ENCODE data around the gene TMOD3.
A peak's percentile ranks its signal among the peaks of the same experiment; 100 is the strongest.

TMOD3 gene

DNA sequence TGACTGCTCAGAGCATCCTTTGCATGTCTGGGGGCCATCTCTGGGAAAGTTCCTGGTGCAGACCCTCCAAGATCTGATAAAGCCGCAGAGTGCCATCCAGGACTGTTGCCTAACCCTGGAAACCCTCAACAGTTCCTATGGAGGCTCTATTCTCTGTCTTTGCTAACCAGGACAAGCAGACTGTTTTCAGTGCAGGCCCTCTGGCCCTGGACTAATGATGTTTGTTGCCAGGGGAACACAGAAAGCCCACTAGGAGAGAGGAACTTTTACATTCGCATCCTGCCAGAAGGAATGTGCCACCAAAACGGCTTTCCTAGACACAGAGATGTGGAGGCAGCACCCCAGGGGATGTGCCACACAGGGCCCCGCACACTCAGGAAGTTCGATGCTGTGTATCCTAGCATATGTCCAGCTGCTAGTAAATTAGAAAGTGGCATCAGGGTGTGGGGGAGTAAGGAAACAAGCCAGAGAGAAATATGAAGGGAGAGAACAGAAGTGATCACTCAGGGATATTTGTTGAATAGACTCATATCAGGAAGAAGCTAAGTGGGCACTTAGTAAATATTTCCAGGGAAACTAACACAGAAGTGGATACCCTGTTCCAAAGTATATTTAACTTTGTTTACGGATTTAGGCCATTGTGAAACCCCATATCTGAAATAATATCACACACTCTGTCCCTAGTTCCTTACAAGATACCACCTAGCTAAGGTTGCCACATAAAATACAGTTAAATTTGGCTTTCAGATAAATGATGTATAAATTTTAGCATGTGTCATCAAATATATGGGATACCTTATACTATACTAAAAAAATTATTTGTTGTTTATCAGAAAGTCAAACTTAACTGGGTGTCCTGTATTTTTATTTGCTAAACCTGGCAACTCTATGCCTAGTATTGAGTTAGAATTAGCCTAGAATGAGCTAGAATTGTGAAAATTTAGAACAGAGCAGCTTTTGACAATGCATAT is 29.9 kb upstream of the TMOD3 start:
- Histone ChIP-seq H3K4me2 (ENCODE audit: low read length) (no peak overlapping the region), H3K27me3 (ENCODE audit: control insufficient read depth, low read length) (no peaks in the 10 kb centered on the region)
- TF ChIP-seq EZH2phosphoT487 (IDR thresholded peaks at IDR 0.05; ENCODE audit: borderline replicate concordance, low read length): no peak
- TF ChIP-seq, protein P1, sequence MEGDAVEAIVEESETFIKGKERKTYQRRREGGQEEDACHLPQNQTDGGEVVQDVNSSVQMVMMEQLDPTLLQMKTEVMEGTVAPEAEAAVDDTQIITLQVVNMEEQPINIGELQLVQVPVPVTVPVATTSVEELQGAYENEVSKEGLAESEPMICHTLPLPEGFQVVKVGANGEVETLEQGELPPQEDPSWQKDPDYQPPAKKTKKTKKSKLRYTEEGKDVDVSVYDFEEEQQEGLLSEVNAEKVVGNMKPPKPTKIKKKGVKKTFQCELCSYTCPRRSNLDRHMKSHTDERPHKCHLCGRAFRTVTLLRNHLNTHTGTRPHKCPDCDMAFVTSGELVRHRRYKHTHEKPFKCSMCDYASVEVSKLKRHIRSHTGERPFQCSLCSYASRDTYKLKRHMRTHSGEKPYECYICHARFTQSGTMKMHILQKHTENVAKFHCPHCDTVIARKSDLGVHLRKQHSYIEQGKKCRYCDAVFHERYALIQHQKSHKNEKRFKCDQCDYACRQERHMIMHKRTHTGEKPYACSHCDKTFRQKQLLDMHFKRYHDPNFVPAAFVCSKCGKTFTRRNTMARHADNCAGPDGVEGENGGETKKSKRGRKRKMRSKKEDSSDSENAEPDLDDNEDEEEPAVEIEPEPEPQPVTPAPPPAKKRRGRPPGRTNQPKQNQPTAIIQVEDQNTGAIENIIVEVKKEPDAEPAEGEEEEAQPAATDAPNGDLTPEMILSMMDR (IDR thresholded peaks at IDR 0.05; ENCODE audit: low read depth, low read length, poor library complexity, severe bottlenecking): no peak

DNA sequence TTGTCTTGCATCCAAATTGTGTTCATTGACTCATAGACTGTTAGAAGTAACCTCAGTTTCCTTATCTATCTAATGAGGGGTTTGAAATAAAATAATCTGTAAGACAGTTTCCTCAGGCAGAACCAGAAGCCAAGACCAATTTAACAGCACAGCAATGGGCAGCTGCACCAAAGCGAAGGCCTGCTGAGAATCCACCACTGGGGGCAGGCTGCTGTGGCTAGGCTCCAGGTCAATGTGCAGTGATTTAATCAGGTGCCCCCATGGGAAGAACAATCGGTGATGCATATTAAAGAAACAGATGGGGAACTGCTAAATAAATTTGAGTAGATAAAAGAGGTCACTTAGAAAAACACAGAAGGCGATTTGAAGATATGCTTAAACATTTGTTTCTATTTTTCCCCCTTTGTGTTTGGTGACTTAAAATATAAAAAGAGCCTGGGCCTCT is 28.0 kb upstream of the TMOD3 start:
- Histone ChIP-seq H3K79me2 (ENCODE audit: control insufficient read depth, low read length) (no peaks in the 10 kb centered on the region), H3K9me2 (replicated peaks; ENCODE audit: control insufficient read depth, low read length) (no peaks in the 10 kb centered on the region), H3K9me3 (ENCODE audit: control insufficient read depth, insufficient read depth, low read length) (no peaks in the 10 kb centered on the region), H3K36me3 (ENCODE audit: control insufficient read depth, low read length) (no peaks in the 10 kb centered on the region), H3F3A (ENCODE audit: control insufficient read depth, insufficient read depth) (no peaks in the 10 kb centered on the region), H4K20me1 (ENCODE audit: control insufficient read depth, insufficient read depth, low read depth, low read length) (no peaks in the 10 kb centered on the region), H3K27ac (ENCODE audit: low read depth, low read length) (no peak overlapping the region), H3K27me3 (ENCODE audit: control insufficient read depth, low read length) (no peaks in the 10 kb centered on the region), H3K4me3 (ENCODE audit: low read length) (no peak overlapping the region), H3K4me1 (ENCODE audit: control insufficient read depth, low read length) (peaks cover 10% of the 10 kb centered on the region), H3K4me2 (ENCODE audit: low read length) (0 out of 2 replicates have a peak overlapping the region, but pooled peaks have one; percentile 20)
- TF ChIP-seq EZH2phosphoT487 (IDR thresholded peaks at IDR 0.05; ENCODE audit: borderline replicate concordance, low read length): no peak
- TF ChIP-seq, protein P1 (IDR thresholded peaks at IDR 0.05; ENCODE audit: low read depth, low read length, poor library complexity, severe bottlenecking): peak; percentile 79

More for the DNA sequence above, 29.9 kb upstream of the TMOD3 start:
- Histone ChIP-seq H3K36me3 (ENCODE audit: control insufficient read depth, low read length) (no peaks in the 10 kb centered on the region), H4K20me1 (ENCODE audit: control insufficient read depth, insufficient read depth, low read depth, low read length) (no peaks in the 10 kb centered on the region), H3K27ac (ENCODE audit: low read depth, low read length) (no peak overlapping the region), H3K4me1 (ENCODE audit: control insufficient read depth, low read length) (peaks cover 10% of the 10 kb centered on the region), H3F3A (ENCODE audit: control insufficient read depth, insufficient read depth) (no peaks in the 10 kb centered on the region), H3K9me2 (replicated peaks; ENCODE audit: control insufficient read depth, low read length) (no peaks in the 10 kb centered on the region), H3K79me2 (ENCODE audit: control insufficient read depth, low read length) (no peaks in the 10 kb centered on the region), H3K4me3 (ENCODE audit: low read length) (no peak overlapping the region), H3K9me3 (ENCODE audit: control insufficient read depth, insufficient read depth, low read length) (no peaks in the 10 kb centered on the region)

DNA sequence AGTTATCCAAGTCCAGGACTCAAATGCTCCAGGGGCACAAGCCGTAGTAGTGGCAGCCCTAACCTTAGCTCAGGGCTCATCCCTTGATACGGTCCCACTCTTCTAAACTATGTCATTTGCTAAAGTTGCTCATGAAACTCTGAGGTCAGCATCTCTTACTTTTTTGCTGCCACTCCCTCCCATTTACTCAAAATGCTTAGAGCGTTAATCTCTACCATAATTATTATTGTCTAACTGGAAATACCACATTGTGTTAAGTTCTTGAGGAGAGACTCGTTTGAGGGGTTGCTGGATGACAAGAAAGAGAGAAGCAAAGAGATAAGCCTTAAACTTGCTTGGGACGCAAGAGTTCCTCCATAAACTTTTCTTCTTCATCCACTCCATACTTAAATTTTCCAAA is 26.9 kb upstream of the TMOD3 start:
- Histone ChIP-seq H3K9me3 (ENCODE audit: control insufficient read depth, insufficient read depth, low read length) (no peaks in the 10 kb centered on the region), H4K20me1 (ENCODE audit: control insufficient read depth, insufficient read depth, low read depth, low read length) (no peaks in the 10 kb centered on the region), H3K4me2 (ENCODE audit: low read length) (no peak overlapping the region), H3K27me3 (ENCODE audit: control insufficient read depth, low read length) (no peaks in the 10 kb centered on the region), H3K4me3 (ENCODE audit: low read length) (no peak overlapping the region), H3F3A (ENCODE audit: control insufficient read depth, insufficient read depth) (no peaks in the 10 kb centered on the region), H3K79me2 (ENCODE audit: control insufficient read depth, low read length) (no peaks in the 10 kb centered on the region), H3K4me1 (ENCODE audit: control insufficient read depth, low read length) (peaks cover 10% of the 10 kb centered on the region), H3K9me2 (replicated peaks; ENCODE audit: control insufficient read depth, low read length) (no peaks in the 10 kb centered on the region), H3K36me3 (ENCODE audit: control insufficient read depth, low read length) (no peaks in the 10 kb centered on the region), H3K27ac (ENCODE audit: low read depth, low read length) (no peak overlapping the region)
- TF ChIP-seq, protein P1 (IDR thresholded peaks at IDR 0.05; ENCODE audit: low read depth, low read length, poor library complexity, severe bottlenecking): no peak
- no peak for TF ChIP-seq EZH2phosphoT487 (IDR thresholded peaks at IDR 0.05; ENCODE audit: borderline replicate concordance, low read length)

Data from DOHH2 (cell line).